Stimulated activated CD4-positive, alpha-beta T cell treated with anti-CD3 and anti-CD28 coated beads, Interleukin-15, amount 100 ng/mL, for 48 hours (primary cell): Measurements from ENCODE around the gene EP400.

Experiments
- DNase-seq, 2 donors: peaks; one replicate each; pipeline ENCODE4 v3.0.0-alpha.2; 2020; ENCODE audit warnings: low read depth in 2 of 2

EP400 gene

GRCh38 chr12:131987552-131987951 is 37.8 kb downstream of the EP400 start:
- no peak for DNase-seq

GRCh38 chr12:131988054-131988796 is 38.5 kb downstream of the EP400 start:
- DNase-seq: no peak

GRCh38 chr12:131989021-131989420 is 39.3 kb downstream of the EP400 start:
- DNase-seq: no peak

- DNase-seq: no peak
Observed at GRCh38 chr12:131990066-131990979, 40.6 kb downstream of the EP400 start.

- DNase-seq: no peak
Observed at GRCh38 chr12:131990980-131991305, 41.2 kb downstream of the EP400 start.

- no peak for DNase-seq
Observed at GRCh38 chr12:131991816-131992430, 42.2 kb downstream of the EP400 start.

GRCh38 chr12:131994589-131994988 is 44.8 kb downstream of the EP400 start:
- no peak for DNase-seq

- DNase-seq: no peak
Observed at GRCh38 chr12:132000286-132000872, 50.6 kb downstream of the EP400 start.

GRCh38 chr12:132003846-132004245 is 54.1 kb downstream of the EP400 start:
- no peak for DNase-seq

GRCh38 chr12:132004946-132005345 is 55.2 kb downstream of the EP400 start:
- no peak for DNase-seq

- DNase-seq: no peak
Observed at GRCh38 chr12:132006056-132006680, 56.4 kb downstream of the EP400 start.

- DNase-seq: no peak
Observed at GRCh38 chr12:132007041-132007440, 57.3 kb downstream of the EP400 start.

- no peak for DNase-seq
Observed at GRCh38 chr12:132009336-132009859, 59.7 kb downstream of the EP400 start.

- no peak for DNase-seq
Observed at GRCh38 chr12:132012919-132013568, 63.3 kb downstream of the EP400 start.

GRCh38 chr12:132014092-132014914 is 64.6 kb downstream of the EP400 start:
- no peak for DNase-seq

GRCh38 chr12:132014915-132015280 is 65.2 kb downstream of the EP400 start:
- DNase-seq: no peak

GRCh38 chr12:132015686-132016430 is 66.1 kb downstream of the EP400 start:
- DNase-seq: no peak

- DNase-seq: peak in 1 of 2 donors; percentile 6
Observed at GRCh38 chr12:132018193-132018916, 68.6 kb downstream of the EP400 start.

- DNase-seq: no peak
Observed at GRCh38 chr12:132019891-132020290, 70.1 kb downstream of the EP400 start.
